K562 (cell line): Measurements from ENCODE around the gene XPNPEP3. TPM values are rescaled to one million over a fixed set of nuclear protein-coding genes. Genes with fewer than 3 reads are reported as not detected.
A peak's percentile ranks its signal among the peaks of the same experiment; 100 is the strongest.

Source experiments
- KAT7 ChIP-seq: sonication (generic); formaldehyde crosslinking; IDR thresholded peaks from 2 replicates; pipeline ENCODE4 v1.8.0; 2022; ENCODE audit warnings: missing genetic modification reagents, mild to moderate bottlenecking, borderline replicate concordance
- POLR2AphosphoS2 ChIP-seq: IDR thresholded peaks from 2 replicates; pipeline ENCODE4 v1.6.1; 2012; ENCODE audit warnings: low read length, improper control_type of control experiment
- PTRF ChIP-seq: fragments of 450-650 bp; IDR thresholded peaks from 2 replicates; pipeline ENCODE4 v1.6.1; 2016; ENCODE audit warnings: mild to moderate bottlenecking, missing genetic modification characterization, missing compliant biosample characterization
- RBM25 ChIP-seq: fragments of 200-400 bp; formaldehyde crosslinking; IDR thresholded peaks from 2 replicates; pipeline ENCODE4 v1.6.1; 2018; ENCODE audit warnings: low read length, low read depth, moderate library complexity; ENCODE audit not compliant: severe bottlenecking
- SOX6 ChIP-seq: fragments of 450-650 bp; IDR thresholded peaks from 2 replicates; pipeline ENCODE4 v1.6.1; 2014; ENCODE audit warnings: mild to moderate bottlenecking
- TFAM ChIP-seq: fragments of 250-450 bp; sonication (Bioruptor Pico); conservative IDR thresholded peaks from 2 replicates; pipeline ENCODE4 v1.5.0; 2021; ENCODE audit warnings: mild to moderate bottlenecking, moderate library complexity
- ZNF507 ChIP-seq: conservative IDR thresholded peaks from 2 replicates; pipeline ENCODE4 v1.6.1; 2017; ENCODE audit warnings: missing genetic modification characterization, missing compliant biosample characterization
- ZNF57 ChIP-seq: fragments of 450-650 bp; formaldehyde crosslinking; IDR thresholded peaks from 2 replicates; pipeline ENCODE4 v1.4.0; 2020; ENCODE audit warnings: mild to moderate bottlenecking, moderate library complexity
- polyA plus RNA-seq, 8 experiments: library from polyadenylated mRNA; depleted of rRNA in 4 of 8; stranded (reverse) in 5 of 8; unstranded in 3 of 8; fragments of >200 nt; fragmentation: Nextera tagmentation in 2 of 8; fragmentation: Illumina TruSeq in 1 of 8; extraction: Ambion mirVana in 2 of 8; extraction: Trizol in 1 of 8; gene quantifications; 2 replicates each; pipeline versions ENCODE4 v1.2.1 to v1.2.3, GENCODE V29; 2011 to 2014; ENCODE audit warnings: inconsistent platforms in 1 of 8, missing spikeins in 1 of 8
- total RNA-seq, 7 experiments: library from RNA; depleted of rRNA in 6 of 7; stranded (reverse); fragments of >200 nt in 6 of 7; fragmentation: Illumina TruSeq in 2 of 7; extraction: Trizol in 2 of 7; gene quantifications; 2 replicates each; pipeline versions ENCODE4 v1.2.1 to v1.2.3, GENCODE V29; 2011 to 2021; ENCODE audit warnings: low replicate concordance in 1 of 7
- TF ChIP-seq, protein P1 (sequence below): fragments of 450-650 bp; formaldehyde crosslinking; IDR thresholded peaks from 2 replicates; pipeline ENCODE4 v1.4.0; 2022; ENCODE audit warnings: missing genetic modification characterization
- TF ChIP-seq, protein P2 (sequence below), 3 experiments: fragments of 200-800 bp in 1 of 3; sonication (Bioruptor generic) in 1 of 3; sonication (generic) in 1 of 3; formaldehyde crosslinking in 1 of 3; IDR thresholded peaks; 2 replicates each; pipeline versions ENCODE4 v1.6.1 to v1.8.0; 2016 to 2022; ENCODE audit warnings: mild to moderate bottlenecking in 2 of 3, missing compliant biosample characterization in 2 of 3, missing genetic modification characterization in 2 of 3, missing genetic modification reagents in 1 of 3
- TF ChIP-seq, protein P3 (sequence below): sonication (generic); formaldehyde crosslinking; IDR thresholded peaks from 2 replicates; pipeline ENCODE4 v1.8.0; 2022; ENCODE audit warnings: mild to moderate bottlenecking, missing genetic modification reagents
- TF ChIP-seq, protein P4 (sequence below), 2 experiments: IDR thresholded peaks; 2 replicates each; pipeline ENCODE4 v1.6.1; 2012; ENCODE audit warnings: improper control_type of control experiment in 2 of 2, low read depth in 2 of 2, low read length in 2 of 2, borderline replicate concordance in 1 of 2
- TF ChIP-seq, protein P5 (sequence below), 2 experiments: fragments of 450-650 bp; IDR thresholded peaks; 2 replicates each; pipeline ENCODE4 v1.6.1; 2018; ENCODE audit warnings: mild to moderate bottlenecking in 2 of 2, low read depth in 1 of 2; ENCODE audit not compliant: partially characterized antibody in 2 of 2
- TF ChIP-seq, protein P6 (sequence below): fragments of 450-650 bp; formaldehyde crosslinking; IDR thresholded peaks from 2 replicates; pipeline ENCODE4 v1.4.0; 2020; ENCODE audit warnings: mild to moderate bottlenecking

XPNPEP3 gene
- total and polyA plus RNA-seq, 9 of the 15 experiments (the other 6 are each of a cell fraction or from before 2014, with no cell fraction given) = 9.1 to 22.6 (median 15.6) TPM

DNA sequence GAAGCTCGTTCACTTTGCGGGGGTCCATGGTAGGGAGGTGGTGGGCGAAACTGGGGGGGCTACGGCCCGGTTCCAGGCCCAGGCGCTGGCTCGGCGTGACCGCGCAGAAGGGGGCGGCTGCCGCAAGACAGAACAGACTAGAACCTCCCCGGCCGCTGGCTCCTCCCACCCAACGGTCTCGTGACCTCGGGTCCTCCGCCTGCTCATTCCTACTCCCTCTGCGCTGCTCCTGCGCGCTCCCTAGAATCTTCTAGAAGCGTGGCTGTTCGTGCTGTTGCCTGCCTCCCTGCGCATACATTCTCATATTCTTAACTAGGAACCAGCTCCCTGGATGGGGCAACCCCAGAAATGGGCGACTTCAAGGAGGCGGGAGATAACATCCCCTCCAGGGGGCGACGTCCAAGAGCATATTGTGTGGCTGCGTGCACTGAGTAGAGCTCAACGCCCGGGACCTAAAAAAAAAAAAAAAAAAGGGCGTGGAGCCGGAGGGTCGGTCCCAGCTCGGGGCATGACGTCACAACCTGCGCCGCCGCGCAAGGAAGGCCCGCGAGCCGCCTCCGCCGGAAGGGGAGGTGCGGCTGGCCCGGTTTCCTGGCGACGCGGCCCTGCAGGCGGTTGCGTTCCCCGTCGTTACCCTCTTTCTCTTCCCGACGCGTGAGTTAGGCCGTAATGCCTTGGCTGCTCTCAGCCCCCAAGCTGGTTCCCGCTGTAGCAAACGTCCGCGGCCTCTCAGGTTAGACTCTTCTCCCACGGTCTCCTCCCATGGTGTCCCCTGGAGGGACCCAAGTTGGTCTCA lies at the start of gene XPNPEP3, which contains the start of gene ST13 (continued):
- TF ChIP-seq TFAM (CRISPR knock-in tag) (no peak), POLR2AphosphoS2 (no peak), ZNF57 (no peak), KAT7 (peak; percentile 57; the same call in 1 of the 2 replicates), PTRF (tag) (no peak), ZNF507 (tag) (no peak), SOX6 (no peak), RBM25 (no peak)
- TF ChIP-seq, protein P1, sequence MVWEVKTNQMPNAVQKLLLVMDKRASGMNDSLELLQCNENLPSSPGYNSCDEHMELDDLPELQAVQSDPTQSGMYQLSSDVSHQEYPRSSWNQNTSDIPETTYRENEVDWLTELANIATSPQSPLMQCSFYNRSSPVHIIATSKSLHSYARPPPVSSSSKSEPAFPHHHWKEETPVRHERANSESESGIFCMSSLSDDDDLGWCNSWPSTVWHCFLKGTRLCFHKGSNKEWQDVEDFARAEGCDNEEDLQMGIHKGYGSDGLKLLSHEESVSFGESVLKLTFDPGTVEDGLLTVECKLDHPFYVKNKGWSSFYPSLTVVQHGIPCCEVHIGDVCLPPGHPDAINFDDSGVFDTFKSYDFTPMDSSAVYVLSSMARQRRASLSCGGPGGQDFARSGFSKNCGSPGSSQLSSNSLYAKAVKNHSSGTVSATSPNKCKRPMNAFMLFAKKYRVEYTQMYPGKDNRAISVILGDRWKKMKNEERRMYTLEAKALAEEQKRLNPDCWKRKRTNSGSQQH (CRISPR knock-in tag) = no peak
- TF ChIP-seq, protein P2, sequence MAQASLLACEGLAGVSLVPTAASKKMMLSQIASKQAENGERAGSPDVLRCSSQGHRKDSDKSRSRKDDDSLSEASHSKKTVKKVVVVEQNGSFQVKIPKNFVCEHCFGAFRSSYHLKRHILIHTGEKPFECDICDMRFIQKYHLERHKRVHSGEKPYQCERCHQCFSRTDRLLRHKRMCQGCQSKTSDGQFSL (CRISPR knock-in tag; IDR thresholded peaks at IDR 0.05) = no peak
- TF ChIP-seq, protein P2 (tag; IDR thresholded peaks at IDR 0.05) = no peak
- TF ChIP-seq, protein P3, sequence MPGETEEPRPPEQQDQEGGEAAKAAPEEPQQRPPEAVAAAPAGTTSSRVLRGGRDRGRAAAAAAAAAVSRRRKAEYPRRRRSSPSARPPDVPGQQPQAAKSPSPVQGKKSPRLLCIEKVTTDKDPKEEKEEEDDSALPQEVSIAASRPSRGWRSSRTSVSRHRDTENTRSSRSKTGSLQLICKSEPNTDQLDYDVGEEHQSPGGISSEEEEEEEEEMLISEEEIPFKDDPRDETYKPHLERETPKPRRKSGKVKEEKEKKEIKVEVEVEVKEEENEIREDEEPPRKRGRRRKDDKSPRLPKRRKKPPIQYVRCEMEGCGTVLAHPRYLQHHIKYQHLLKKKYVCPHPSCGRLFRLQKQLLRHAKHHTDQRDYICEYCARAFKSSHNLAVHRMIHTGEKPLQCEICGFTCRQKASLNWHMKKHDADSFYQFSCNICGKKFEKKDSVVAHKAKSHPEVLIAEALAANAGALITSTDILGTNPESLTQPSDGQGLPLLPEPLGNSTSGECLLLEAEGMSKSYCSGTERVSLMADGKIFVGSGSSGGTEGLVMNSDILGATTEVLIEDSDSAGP (CRISPR knock-in tag) = no peak
- TF ChIP-seq, protein P4, sequence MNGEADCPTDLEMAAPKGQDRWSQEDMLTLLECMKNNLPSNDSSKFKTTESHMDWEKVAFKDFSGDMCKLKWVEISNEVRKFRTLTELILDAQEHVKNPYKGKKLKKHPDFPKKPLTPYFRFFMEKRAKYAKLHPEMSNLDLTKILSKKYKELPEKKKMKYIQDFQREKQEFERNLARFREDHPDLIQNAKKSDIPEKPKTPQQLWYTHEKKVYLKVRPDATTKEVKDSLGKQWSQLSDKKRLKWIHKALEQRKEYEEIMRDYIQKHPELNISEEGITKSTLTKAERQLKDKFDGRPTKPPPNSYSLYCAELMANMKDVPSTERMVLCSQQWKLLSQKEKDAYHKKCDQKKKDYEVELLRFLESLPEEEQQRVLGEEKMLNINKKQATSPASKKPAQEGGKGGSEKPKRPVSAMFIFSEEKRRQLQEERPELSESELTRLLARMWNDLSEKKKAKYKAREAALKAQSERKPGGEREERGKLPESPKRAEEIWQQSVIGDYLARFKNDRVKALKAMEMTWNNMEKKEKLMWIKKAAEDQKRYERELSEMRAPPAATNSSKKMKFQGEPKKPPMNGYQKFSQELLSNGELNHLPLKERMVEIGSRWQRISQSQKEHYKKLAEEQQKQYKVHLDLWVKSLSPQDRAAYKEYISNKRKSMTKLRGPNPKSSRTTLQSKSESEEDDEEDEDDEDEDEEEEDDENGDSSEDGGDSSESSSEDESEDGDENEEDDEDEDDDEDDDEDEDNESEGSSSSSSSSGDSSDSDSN (IDR thresholded peaks at IDR 0.05; ENCODE audit: borderline replicate concordance in 1 of 2, low read depth in 2 of 2, low read length in 2 of 2) = no peak
- TF ChIP-seq, protein P5, sequence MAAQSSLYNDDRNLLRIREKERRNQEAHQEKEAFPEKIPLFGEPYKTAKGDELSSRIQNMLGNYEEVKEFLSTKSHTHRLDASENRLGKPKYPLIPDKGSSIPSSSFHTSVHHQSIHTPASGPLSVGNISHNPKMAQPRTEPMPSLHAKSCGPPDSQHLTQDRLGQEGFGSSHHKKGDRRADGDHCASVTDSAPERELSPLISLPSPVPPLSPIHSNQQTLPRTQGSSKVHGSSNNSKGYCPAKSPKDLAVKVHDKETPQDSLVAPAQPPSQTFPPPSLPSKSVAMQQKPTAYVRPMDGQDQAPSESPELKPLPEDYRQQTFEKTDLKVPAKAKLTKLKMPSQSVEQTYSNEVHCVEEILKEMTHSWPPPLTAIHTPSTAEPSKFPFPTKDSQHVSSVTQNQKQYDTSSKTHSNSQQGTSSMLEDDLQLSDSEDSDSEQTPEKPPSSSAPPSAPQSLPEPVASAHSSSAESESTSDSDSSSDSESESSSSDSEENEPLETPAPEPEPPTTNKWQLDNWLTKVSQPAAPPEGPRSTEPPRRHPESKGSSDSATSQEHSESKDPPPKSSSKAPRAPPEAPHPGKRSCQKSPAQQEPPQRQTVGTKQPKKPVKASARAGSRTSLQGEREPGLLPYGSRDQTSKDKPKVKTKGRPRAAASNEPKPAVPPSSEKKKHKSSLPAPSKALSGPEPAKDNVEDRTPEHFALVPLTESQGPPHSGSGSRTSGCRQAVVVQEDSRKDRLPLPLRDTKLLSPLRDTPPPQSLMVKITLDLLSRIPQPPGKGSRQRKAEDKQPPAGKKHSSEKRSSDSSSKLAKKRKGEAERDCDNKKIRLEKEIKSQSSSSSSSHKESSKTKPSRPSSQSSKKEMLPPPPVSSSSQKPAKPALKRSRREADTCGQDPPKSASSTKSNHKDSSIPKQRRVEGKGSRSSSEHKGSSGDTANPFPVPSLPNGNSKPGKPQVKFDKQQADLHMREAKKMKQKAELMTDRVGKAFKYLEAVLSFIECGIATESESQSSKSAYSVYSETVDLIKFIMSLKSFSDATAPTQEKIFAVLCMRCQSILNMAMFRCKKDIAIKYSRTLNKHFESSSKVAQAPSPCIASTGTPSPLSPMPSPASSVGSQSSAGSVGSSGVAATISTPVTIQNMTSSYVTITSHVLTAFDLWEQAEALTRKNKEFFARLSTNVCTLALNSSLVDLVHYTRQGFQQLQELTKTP (IDR thresholded peaks at IDR 0.05; ENCODE audit: low read depth in 1 of 2, partially characterized antibody in 2 of 2) = no peak
- TF ChIP-seq, protein P6, sequence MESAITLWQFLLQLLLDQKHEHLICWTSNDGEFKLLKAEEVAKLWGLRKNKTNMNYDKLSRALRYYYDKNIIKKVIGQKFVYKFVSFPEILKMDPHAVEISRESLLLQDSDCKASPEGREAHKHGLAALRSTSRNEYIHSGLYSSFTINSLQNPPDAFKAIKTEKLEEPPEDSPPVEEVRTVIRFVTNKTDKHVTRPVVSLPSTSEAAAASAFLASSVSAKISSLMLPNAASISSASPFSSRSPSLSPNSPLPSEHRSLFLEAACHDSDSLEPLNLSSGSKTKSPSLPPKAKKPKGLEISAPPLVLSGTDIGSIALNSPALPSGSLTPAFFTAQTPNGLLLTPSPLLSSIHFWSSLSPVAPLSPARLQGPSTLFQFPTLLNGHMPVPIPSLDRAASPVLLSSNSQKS (CRISPR knock-in tag) = no peak
